Measurements from ENCODE around the gene NRCAM. TPM values are rescaled to one million over a fixed set of nuclear protein-coding genes. Genes with fewer than 3 reads are reported as not detected.

Gene NRCAM
- total RNA-seq, 1 experiment from 2014 or later = 2.7 TPM

GRCh38 chr7:108367946-108368345 lies 88.3 kb downstream of the NRCAM start (continued):
- TF ChIP-seq SMAD4 (CRISPR knock-in tag; IDR thresholded peaks at IDR 0.05) = no peak
- no peak for TF ChIP-seq NR3C1 (CRISPR knock-in tag; conservative IDR thresholded peaks at IDR 0.05; ENCODE audit: low read depth)
- no peak for TF ChIP-seq FOXP1 (CRISPR knock-in tag; IDR thresholded peaks at IDR 0.05; ENCODE audit: borderline replicate concordance)
- no peak for TF ChIP-seq JAZF1 (CRISPR knock-in tag; IDR thresholded peaks at IDR 0.05)

GRCh38 chr7:108367314-108367713 lies 88.9 kb downstream of the NRCAM start:
- ATAC-seq (no peak), DNase-seq (ENCODE audit: low spot score) (no peak)
- Mint-ChIP-seq H3K27me3 (ENCODE audit: low read depth) (no peaks in the 10 kb centered on the region), H3K27ac (no peak overlapping the region), H3K36me3 (no peaks in the 10 kb centered on the region), H3K4me1 (no peaks in the 10 kb centered on the region), H3K4me3 (no peak overlapping the region), H3K9me3 (peaks cover 4% of the 10 kb centered on the region; the same call in 1 of the 2 replicates)
- TF ChIP-seq FOXP1 (CRISPR knock-in tag; IDR thresholded peaks at IDR 0.05; ENCODE audit: borderline replicate concordance) (no peak), GRHL2 (CRISPR knock-in tag; IDR thresholded peaks at IDR 0.05; ENCODE audit: insufficient replicate concordance, severe bottlenecking) (no peak), USF1 (CRISPR knock-in tag; IDR thresholded peaks at IDR 0.05) (no peak), ZNF671 (CRISPR knock-in tag; IDR thresholded peaks at IDR 0.05) (no peak), NFATC4 (CRISPR knock-in tag; IDR thresholded peaks at IDR 0.05) (no peak)
- ChIA-PET POLR2A (no interaction called here), CTCF (no interaction called here)

- ChIA-PET CTCF (no interaction called here), POLR2A (no interaction called here)
- Mint-ChIP-seq H3K27ac (no peak overlapping the region), H3K4me1 (no peaks in the 10 kb centered on the region), H3K9me3 (no peaks in the 10 kb centered on the region), H3K36me3 (no peaks in the 10 kb centered on the region), H3K4me3 (no peak overlapping the region), H3K27me3 (ENCODE audit: low read depth) (no peaks in the 10 kb centered on the region)
- no peak for TF ChIP-seq RELA (CRISPR knock-in tag; IDR thresholded peaks at IDR 0.05; ENCODE audit: borderline replicate concordance)
- no peak for TF ChIP-seq MYBL2 (CRISPR knock-in tag; IDR thresholded peaks at IDR 0.05)
- no peak for TF ChIP-seq ZNF121 (CRISPR knock-in tag; IDR thresholded peaks at IDR 0.05)
- TF ChIP-seq ATF6 (CRISPR knock-in tag; IDR thresholded peaks at IDR 0.05) = no peak
- no peak for TF ChIP-seq ZBTB21 (CRISPR knock-in tag; IDR thresholded peaks at IDR 0.05; ENCODE audit: borderline replicate concordance)
- TF ChIP-seq E2F4 (CRISPR knock-in tag; IDR thresholded peaks at IDR 0.05; ENCODE audit: borderline replicate concordance, low read depth) = no peak
- no peak for TF ChIP-seq CBFB (CRISPR knock-in tag; IDR thresholded peaks at IDR 0.05; ENCODE audit: low read depth)
- TF ChIP-seq JUN (CRISPR knock-in tag; IDR thresholded peaks at IDR 0.05) = no peak
- no peak for TF ChIP-seq GRHL2 (CRISPR knock-in tag; IDR thresholded peaks at IDR 0.05; ENCODE audit: insufficient replicate concordance, severe bottlenecking)
- no peak for TF ChIP-seq ZNF232 (CRISPR knock-in tag; IDR thresholded peaks at IDR 0.05)
- TF ChIP-seq MAX (CRISPR knock-in tag; IDR thresholded peaks at IDR 0.05) = no peak
- no peak for TF ChIP-seq CREM (CRISPR knock-in tag; IDR thresholded peaks at IDR 0.05)
- DNase-seq (ENCODE audit: low spot score) = no peak
- ATAC-seq = no peak
Measured at GRCh38 chr7:108363659-108364058, 92.6 kb downstream of the NRCAM start.
